ENCODE measurements around the gene MIPEP.

- TF ChIP-seq, protein P1, sequence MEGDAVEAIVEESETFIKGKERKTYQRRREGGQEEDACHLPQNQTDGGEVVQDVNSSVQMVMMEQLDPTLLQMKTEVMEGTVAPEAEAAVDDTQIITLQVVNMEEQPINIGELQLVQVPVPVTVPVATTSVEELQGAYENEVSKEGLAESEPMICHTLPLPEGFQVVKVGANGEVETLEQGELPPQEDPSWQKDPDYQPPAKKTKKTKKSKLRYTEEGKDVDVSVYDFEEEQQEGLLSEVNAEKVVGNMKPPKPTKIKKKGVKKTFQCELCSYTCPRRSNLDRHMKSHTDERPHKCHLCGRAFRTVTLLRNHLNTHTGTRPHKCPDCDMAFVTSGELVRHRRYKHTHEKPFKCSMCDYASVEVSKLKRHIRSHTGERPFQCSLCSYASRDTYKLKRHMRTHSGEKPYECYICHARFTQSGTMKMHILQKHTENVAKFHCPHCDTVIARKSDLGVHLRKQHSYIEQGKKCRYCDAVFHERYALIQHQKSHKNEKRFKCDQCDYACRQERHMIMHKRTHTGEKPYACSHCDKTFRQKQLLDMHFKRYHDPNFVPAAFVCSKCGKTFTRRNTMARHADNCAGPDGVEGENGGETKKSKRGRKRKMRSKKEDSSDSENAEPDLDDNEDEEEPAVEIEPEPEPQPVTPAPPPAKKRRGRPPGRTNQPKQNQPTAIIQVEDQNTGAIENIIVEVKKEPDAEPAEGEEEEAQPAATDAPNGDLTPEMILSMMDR (IDR thresholded peaks at IDR 0.05; ENCODE audit: poor library complexity), result no peak
- TF ChIP-seq EZH2 (IDR thresholded peaks at IDR 0.05; ENCODE audit: borderline replicate concordance), result no peak
These were observed 200.9 kb downstream of the MIPEP start for GRCh38 chr13:23688336-23688735.

All from hepatocyte (in vitro differentiated cells).